NCI-H748 (cell line): ENCODE measurements around the gene GALNT17.
A peak's percentile ranks its signal among the peaks of the same experiment; 100 is the strongest.

ENCODE experiments used
- DNase-seq: peaks from one replicate; lab custom pipeline; 2025; ENCODE audit not compliant: unreplicated experiment; lab: John Stamatoyannopoulos, UW

The GALNT17 gene

GRCh38 chr7:71385330-71385729 lies 253.4 kb downstream of the GALNT17 start:
- no peak for DNase-seq

GRCh38 chr7:71386152-71386785 lies 254.3 kb downstream of the GALNT17 start:
- DNase-seq, result no peak

- no peak for DNase-seq
Observed at GRCh38 chr7:71388181-71388580, 256.2 kb downstream of the GALNT17 start.

GRCh38 chr7:71389976-71390375 lies 258.0 kb downstream of the GALNT17 start:
- no peak for DNase-seq

GRCh38 chr7:71393661-71394060 lies 261.7 kb downstream of the GALNT17 start:
- no peak for DNase-seq

- no peak for DNase-seq
Observed at GRCh38 chr7:71402684-71403083, 270.7 kb downstream of the GALNT17 start.

GRCh38 chr7:71403202-71403946 lies 271.4 kb downstream of the GALNT17 start:
- no peak for DNase-seq

GRCh38 chr7:71404726-71405345 lies 272.9 kb downstream of the GALNT17 start:
- no peak for DNase-seq

GRCh38 chr7:71408271-71408670 lies 276.3 kb downstream of the GALNT17 start:
- no peak for DNase-seq

GRCh38 chr7:71409550-71410157 lies 277.7 kb downstream of the GALNT17 start:
- no peak for DNase-seq

- no peak for DNase-seq
Observed at GRCh38 chr7:71411475-71411874, 279.5 kb downstream of the GALNT17 start.

GRCh38 chr7:71414490-71414889 lies 282.5 kb downstream of the GALNT17 start:
- peak; percentile 5 for DNase-seq

- no peak for DNase-seq
Observed at GRCh38 chr7:71419546-71420337, 287.8 kb downstream of the GALNT17 start.

GRCh38 chr7:71422104-71422503 lies 290.2 kb downstream of the GALNT17 start:
- no peak for DNase-seq

GRCh38 chr7:71424166-71425035 lies 292.5 kb downstream of the GALNT17 start:
- no peak for DNase-seq

- DNase-seq, result no peak
Observed at GRCh38 chr7:71429083-71429482, 297.1 kb downstream of the GALNT17 start.

GRCh38 chr7:71430246-71430645 lies 298.3 kb downstream of the GALNT17 start:
- DNase-seq, result no peak

GRCh38 chr7:71439321-71439720 lies 307.4 kb downstream of the GALNT17 start:
- DNase-seq, result no peak

- DNase-seq, result no peak
Observed at GRCh38 chr7:71442492-71443190, 310.7 kb downstream of the GALNT17 start.

- no peak for DNase-seq
Observed at GRCh38 chr7:71443191-71443530, 311.2 kb downstream of the GALNT17 start.
